Mesothelial cell of epicardium (in vitro differentiated cells): Measurements from ENCODE around the gene HABP2. TPM values are rescaled to one million over a fixed set of nuclear protein-coding genes. Genes with fewer than 3 reads are reported as not detected.

Source experiments
- DNase-seq, 2 experiments: peaks; one replicate each; pipeline ENCODE4 v3.0.0; 2021; ENCODE audit warnings: low spot score in 2 of 2; ENCODE audit not compliant: unreplicated experiment in 2 of 2
- H3K27ac Mint-ChIP-seq: 2 replicates; pipeline ENCODE4 v1.8.0; 2021; ENCODE audit warnings: mixed read lengths
- H3K27me3 Mint-ChIP-seq: 2 replicates; pipeline ENCODE4 v1.8.0; 2021; ENCODE audit warnings: low read depth, mixed read lengths
- H3K36me3 Mint-ChIP-seq: 2 replicates; pipeline ENCODE4 v1.8.0; 2021; ENCODE audit warnings: mixed read lengths
- H3K4me1 Mint-ChIP-seq: 2 replicates; pipeline ENCODE4 v1.8.0; 2021; ENCODE audit warnings: mixed read lengths
- H3K4me3 Mint-ChIP-seq: 2 replicates; pipeline ENCODE4 v1.8.0; 2021; ENCODE audit warnings: mild to moderate bottlenecking, moderate library complexity, mixed read lengths
- H3K9me3 Mint-ChIP-seq: 2 replicates; pipeline ENCODE4 v1.8.0; 2021; ENCODE audit warnings: mixed read lengths
- total RNA-seq: library from RNA; stranded (reverse); gene quantifications from 3 replicates; pipeline ENCODE4 v1.2.1, GENCODE V29; 2021
- TF ChIP-seq, protein P1 (sequence below): fragments of 200-600 bp; sonication (generic); IDR thresholded peaks from one replicate; pipeline ENCODE4 v1.5.0; 2021; ENCODE audit warnings: antibody characterized with exemption; ENCODE audit not compliant: unreplicated experiment

The HABP2 gene
- 0.13 TPM in 1 of 3 replicates, not detected in the others for total RNA-seq

DNA sequence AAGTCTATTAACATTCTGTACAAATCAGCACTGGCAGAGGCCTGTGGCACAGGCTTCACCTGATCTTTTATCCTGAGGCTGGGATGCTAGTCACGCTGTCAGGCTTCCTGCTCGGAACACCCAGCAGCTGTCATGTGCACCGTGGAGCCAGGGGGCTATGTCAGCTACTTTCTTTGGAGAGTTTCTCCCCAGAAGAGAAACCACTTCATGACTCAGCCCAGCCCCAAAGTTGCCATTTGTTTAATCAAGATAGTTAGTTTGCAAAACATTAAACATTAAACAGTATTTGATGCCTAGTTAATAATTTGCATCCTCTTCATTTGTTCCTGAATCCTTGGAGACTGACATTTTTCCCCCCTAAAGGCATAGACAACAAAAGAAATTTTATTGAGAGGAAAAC is at the start of gene HABP2:
HABP2 (plus strand) TSS at position 353 of the 400 bp plus-strand sequence. CDS start 69 bp downstream, outside the sequence.
- TF ChIP-seq, protein P1, sequence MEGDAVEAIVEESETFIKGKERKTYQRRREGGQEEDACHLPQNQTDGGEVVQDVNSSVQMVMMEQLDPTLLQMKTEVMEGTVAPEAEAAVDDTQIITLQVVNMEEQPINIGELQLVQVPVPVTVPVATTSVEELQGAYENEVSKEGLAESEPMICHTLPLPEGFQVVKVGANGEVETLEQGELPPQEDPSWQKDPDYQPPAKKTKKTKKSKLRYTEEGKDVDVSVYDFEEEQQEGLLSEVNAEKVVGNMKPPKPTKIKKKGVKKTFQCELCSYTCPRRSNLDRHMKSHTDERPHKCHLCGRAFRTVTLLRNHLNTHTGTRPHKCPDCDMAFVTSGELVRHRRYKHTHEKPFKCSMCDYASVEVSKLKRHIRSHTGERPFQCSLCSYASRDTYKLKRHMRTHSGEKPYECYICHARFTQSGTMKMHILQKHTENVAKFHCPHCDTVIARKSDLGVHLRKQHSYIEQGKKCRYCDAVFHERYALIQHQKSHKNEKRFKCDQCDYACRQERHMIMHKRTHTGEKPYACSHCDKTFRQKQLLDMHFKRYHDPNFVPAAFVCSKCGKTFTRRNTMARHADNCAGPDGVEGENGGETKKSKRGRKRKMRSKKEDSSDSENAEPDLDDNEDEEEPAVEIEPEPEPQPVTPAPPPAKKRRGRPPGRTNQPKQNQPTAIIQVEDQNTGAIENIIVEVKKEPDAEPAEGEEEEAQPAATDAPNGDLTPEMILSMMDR: no peak
- H3K9me3 Mint-ChIP-seq: no peaks in the 10 kb centered on the region
- no peak within 1 kb of the TSS for H3K4me3 Mint-ChIP-seq
- no peak for DNase-seq
- H3K36me3 Mint-ChIP-seq: no peaks in the 10 kb centered on the region
- peaks cover 26% of the 10 kb centered on the region for H3K4me1 Mint-ChIP-seq
- H3K27ac Mint-ChIP-seq: no peak within 1 kb of the TSS
- H3K27me3 Mint-ChIP-seq: peaks cover 14% of the 10 kb centered on the region

DNA sequence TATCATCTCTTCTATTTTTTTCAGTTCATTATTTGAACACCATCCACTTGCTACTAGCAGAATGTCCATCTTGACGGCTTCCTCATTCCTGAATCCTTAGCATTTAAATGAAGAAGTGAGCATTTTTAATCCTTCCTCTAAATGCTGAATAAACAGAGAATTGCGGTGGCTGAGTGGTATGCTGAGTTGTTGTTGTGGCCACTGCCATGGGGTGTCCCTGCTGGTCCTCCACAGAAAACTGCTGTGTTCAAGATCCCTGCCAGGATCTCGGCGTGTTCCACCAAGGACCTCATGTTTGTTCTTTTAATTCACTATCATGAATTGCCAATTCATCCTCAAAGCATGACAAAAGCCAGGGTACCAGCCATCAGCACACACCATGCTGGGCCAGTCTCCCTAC is 48.9 kb upstream of the HABP2 start:
- DNase-seq: no peak
- Mint-ChIP-seq H3K9me3 (peaks cover 15% of the 10 kb centered on the region), H3K4me3 (no peak overlapping the region), H3K36me3 (peaks cover 2% of the 10 kb centered on the region), H3K27me3 (peaks cover 75% of the 10 kb centered on the region), H3K27ac (no peak overlapping the region), H3K4me1 (peaks cover 1% of the 10 kb centered on the region)
- TF ChIP-seq, protein P1: no peak

DNA sequence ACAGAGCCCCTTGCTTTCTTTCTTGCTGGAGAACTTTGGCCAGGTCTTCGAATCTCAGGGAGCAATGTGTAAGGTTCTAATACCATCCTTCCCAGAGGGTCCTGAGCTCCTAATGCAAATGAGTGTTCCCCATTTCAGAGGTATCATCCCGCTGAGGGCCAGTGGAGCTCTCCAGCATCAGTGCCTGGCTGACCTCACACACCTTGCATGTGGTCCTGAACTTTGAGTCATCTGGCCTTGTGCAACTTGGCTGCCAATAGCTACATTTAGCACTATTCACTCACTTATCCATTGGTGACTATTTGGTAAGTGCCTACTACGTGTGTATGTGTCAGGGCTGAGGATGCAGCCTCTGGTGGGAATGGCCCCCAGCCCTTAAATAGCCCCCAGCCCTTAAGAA is 48.4 kb upstream of the HABP2 start:
- TF ChIP-seq, protein P1: no peak
- Mint-ChIP-seq H3K9me3 (peaks cover 15% of the 10 kb centered on the region), H3K4me1 (no peaks in the 10 kb centered on the region), H3K36me3 (peaks cover 2% of the 10 kb centered on the region), H3K27me3 (peaks cover 73% of the 10 kb centered on the region), H3K4me3 (no peak overlapping the region), H3K27ac (no peak overlapping the region)
- DNase-seq: no peak

DNA sequence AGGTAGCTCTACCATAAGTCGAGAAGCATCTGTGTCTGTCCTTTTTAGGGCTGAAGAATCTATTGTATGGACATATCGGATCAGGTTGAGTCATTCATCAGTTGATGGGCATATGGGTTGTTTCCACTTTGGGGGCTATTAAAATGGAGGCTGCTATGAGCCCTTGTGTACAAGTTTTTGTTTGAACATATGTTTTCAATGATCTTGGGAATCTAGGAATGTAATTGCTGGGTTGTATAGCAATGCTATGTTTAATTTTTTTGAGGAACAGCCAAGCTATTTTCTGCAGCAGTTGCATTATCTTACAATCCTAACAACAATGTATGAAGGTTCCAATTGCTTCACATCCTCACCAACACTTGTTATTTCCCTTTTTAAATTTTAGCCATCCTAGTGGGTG is 46.4 kb upstream of the HABP2 start:
- Mint-ChIP-seq H3K36me3 (peaks cover 2% of the 10 kb centered on the region), H3K27ac (no peak overlapping the region), H3K9me3 (peaks cover 31% of the 10 kb centered on the region), H3K4me1 (no peaks in the 10 kb centered on the region), H3K4me3 (no peak overlapping the region), H3K27me3 (peaks cover 68% of the 10 kb centered on the region)
- TF ChIP-seq, protein P1: no peak
- no peak for DNase-seq

DNA sequence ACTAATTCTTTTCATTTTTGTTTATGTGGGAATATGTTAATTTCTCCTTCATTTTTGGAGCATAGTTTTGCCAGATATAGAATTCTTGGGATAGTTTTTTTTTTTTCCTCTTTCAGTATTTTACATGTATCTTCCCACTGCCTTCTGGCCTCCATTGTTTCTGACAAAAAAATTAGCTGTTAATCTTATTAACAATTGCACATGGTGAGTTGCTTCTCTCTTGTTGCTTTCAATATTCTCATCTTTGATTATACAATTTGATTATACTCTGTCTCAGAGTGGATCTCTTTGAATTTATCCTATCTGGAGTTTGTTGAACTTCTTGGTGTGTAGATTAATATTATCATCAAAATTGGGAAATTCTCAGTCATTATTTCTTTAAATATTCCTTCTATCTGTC is 41.4 kb upstream of the HABP2 start:
- H3K4me3 Mint-ChIP-seq: no peak overlapping the region
- H3K27me3 Mint-ChIP-seq: peaks cover 30% of the 10 kb centered on the region

More for the DNA sequence above, 41.4 kb upstream of the HABP2 start:
- Mint-ChIP-seq H3K27ac (no peak overlapping the region), H3K9me3 (peaks cover 38% of the 10 kb centered on the region), H3K4me1 (no peaks in the 10 kb centered on the region), H3K36me3 (no peaks in the 10 kb centered on the region)
- TF ChIP-seq, protein P1: no peak
- DNase-seq: no peak
